Measurements from ENCODE around the gene ABHD8. TPM values are rescaled to one million over a fixed set of nuclear protein-coding genes. Genes with fewer than 3 reads are reported as not detected.

ABHD8 gene
- total RNA-seq, 4 donors from 2014 or later, result 12.2 to 25.0 (median 19.8) TPM

DNA sequence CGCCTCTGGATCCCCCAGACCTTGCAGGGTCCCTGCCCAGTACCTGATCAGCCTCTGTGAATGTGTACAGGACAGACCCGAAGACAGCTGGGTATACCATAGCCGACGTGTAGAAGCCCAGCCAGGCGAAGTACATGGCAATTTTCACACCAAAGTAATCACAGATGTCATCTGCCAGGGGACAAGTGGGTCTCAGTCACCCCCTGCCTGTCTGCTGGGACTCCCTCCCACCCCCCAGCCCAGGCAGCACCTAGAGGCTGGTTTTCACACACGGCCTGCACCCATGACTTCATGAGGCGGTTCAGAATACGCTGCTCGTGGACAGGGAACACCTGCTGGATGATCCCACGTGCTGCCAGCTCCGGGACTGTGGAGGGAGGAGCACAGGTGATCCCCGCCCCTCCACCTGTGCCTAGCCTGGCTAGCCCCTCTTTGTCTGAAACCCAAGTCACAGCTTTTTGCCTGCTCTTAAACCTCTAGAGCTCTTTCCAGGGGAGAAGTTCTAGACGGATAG lies 27.9 kb upstream of the ABHD8 start:
- Histone ChIP-seq H3K4me1 (peaks cover 12 to 16% of the 10 kb centered on the region in 2 donors), H3K27me3 (no peaks in the 10 kb centered on the region), H3K9me3 (no peaks in the 10 kb centered on the region), H3K36me3 (no peaks in the 10 kb centered on the region), H3K4me3 (no peak overlapping the region), H3K27ac (no peak overlapping the region)
- intact Hi-C loops (cut with DNase I; ENCODE audit: low total_unique reads), result loop anchor here (10.0 kb wide), 1 partner anchor 224 kb away; the partner anchor contains the start of gene COLGALT1
- TF ChIP-seq POLR2A (IDR thresholded peaks at IDR 0.05) (no peak), CTCF (IDR thresholded peaks at IDR 0.05 in 4 of 5, conservative IDR thresholded peaks at IDR 0.05 in 1 of 5) (no peak)
- in situ Hi-C loops (cut with MboI; ENCODE audit: low sequenced_read_pairs in 4 of 4), result no loop called here
- no peak for ATAC-seq
- DNase-seq, result no peak

DNA sequence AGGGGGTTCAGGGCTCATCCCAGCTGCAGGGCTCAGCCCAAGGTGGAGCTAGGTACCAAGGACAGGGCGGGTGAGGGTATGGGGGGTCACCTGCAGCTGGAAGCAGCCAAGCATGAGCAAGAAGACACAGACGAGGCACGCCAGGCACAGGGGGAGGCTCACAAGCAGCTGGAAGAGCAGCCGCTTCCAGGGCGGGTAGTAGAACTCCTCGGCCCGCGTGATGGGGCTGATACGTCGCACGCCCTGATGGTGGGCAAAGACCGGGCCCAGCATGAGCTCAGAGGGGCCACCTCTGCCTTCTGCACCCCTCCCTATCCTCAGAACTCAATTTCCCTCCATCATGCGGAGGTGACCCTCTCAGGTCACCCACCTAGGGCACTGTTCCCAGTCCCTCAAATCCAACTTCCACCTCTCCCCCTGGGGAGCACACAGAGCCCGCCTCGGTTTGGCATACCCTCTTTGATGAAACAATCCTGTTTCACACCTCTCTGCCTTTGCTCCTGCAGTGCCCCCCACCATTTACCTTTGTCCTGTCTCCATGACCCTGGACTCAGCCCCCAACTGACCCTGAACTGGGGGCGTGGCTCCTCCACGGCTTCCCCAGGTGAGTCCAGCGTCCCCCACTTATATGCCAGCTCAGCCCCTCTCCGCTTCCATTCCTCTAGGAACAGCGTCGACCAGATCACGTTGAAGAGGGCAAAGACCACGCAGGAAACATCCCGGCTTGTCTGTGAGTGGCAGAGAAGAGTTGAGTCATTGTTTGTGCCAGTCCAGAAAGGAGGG lies 27.2 kb upstream of the ABHD8 start:
- intact Hi-C loops (cut with DNase I; ENCODE audit: low total_unique reads), result loop anchor here (10.0 kb wide), 1 partner anchor 224 kb away; the partner anchor contains the start of gene COLGALT1
- Histone ChIP-seq H3K27ac (no peak overlapping the region), H3K4me1 (peaks cover 6 to 10% of the 10 kb centered on the region in 2 donors), H3K27me3 (no peaks in the 10 kb centered on the region), H3K9me3 (no peaks in the 10 kb centered on the region), H3K36me3 (no peaks in the 10 kb centered on the region), H3K4me3 (no peak overlapping the region)
- TF ChIP-seq CTCF (IDR thresholded peaks at IDR 0.05 in 4 of 5, conservative IDR thresholded peaks at IDR 0.05 in 1 of 5) (no peak), POLR2A (IDR thresholded peaks at IDR 0.05) (no peak)
- in situ Hi-C loops (cut with MboI; ENCODE audit: low sequenced_read_pairs in 4 of 4), result no loop called here
- ATAC-seq (no peak), DNase-seq (no peak)

- in situ Hi-C loops (cut with MboI; ENCODE audit: low sequenced_read_pairs in 4 of 4), result no loop called here
- no peak for ATAC-seq
- Histone ChIP-seq H3K27me3 (no peaks in the 10 kb centered on the region), H3K9me3 (no peaks in the 10 kb centered on the region), H3K4me3 (no peak overlapping the region), H3K36me3 (no peaks in the 10 kb centered on the region), H3K4me1 (peaks cover 0 to 4% of the 10 kb centered on the region in 2 donors), H3K27ac (no peak overlapping the region)
- intact Hi-C loops (cut with DNase I; ENCODE audit: low total_unique reads), result loop anchor here (10.0 kb wide), 1 partner anchor 225 kb away; the partner anchor contains the start of gene COLGALT1
- no peak for TF ChIP-seq CTCF (IDR thresholded peaks at IDR 0.05 in 4 of 5, conservative IDR thresholded peaks at IDR 0.05 in 1 of 5)
- TF ChIP-seq POLR2A (IDR thresholded peaks at IDR 0.05), result no peak
- no peak for DNase-seq
These were observed 26.4 kb upstream of the ABHD8 start for GRCh38 chr19:17329366-17330261.

DNA sequence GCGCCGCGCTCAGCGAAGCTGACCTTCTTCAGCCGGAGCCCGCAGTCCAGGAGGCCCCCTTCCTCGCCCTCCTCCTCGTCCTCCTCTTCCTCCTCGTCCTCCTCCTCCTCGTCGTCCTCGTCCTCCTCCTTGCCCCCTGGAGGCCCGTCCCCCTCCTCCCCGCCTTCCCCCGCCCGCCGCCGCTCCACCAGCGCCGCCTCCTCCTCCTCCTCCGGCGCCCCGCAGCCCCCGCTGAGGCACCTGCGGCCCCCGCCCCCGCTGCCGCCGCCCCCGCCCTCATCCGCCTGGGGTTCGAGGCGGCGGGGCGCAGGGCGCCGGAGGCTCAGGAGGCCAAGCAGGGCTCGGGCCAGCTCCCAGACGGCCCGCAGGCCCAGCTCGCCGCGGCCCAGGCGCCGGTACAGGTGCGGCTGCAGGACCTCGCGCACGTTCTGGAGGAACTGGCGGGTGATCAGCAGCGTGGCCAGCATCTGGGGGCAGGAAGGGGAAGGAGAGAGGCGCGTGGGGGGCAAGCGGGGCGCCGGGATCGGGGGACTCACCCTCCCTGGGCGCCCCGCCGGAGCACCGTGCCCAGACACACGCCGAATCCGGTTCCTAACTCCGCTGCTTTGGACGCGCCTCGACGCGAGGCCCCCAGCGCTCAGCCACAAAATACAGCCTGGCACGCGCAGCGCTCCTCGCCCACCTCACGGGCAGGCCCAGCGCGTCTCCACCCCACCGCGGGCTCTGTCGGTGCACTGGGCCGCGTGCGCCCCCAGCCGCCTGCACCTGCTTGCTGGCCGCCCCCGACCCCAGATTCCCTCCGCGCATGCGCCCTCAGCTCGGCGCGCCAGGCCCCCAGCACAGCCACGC lies 25.5 kb upstream of the ABHD8 start:
- no peak overlapping the region for H3K27ac ChIP-seq
- H3K27me3 ChIP-seq, result no peaks in the 10 kb centered on the region
- TF ChIP-seq POLR2A (IDR thresholded peaks at IDR 0.05), result no peak
- no peak for TF ChIP-seq CTCF (IDR thresholded peaks at IDR 0.05 in 4 of 5, conservative IDR thresholded peaks at IDR 0.05 in 1 of 5)
- no peak for DNase-seq
- H3K4me1 ChIP-seq, result peaks cover 0 to 1% of the 10 kb centered on the region in 2 donors
- ATAC-seq, result no peak
- H3K9me3 ChIP-seq, result no peaks in the 10 kb centered on the region
- intact Hi-C loops (cut with DNase I; ENCODE audit: low total_unique reads) (no loop called here), in situ Hi-C loops (cut with MboI; ENCODE audit: low sequenced_read_pairs in 4 of 4) (no loop called here)
- H3K4me3 ChIP-seq, result no peak overlapping the region
- H3K36me3 ChIP-seq, result no peaks in the 10 kb centered on the region
